Measurements from ENCODE around the gene RNF5.
"Not testable (repeated sequence)": the region's sequence is repeated elsewhere in the genome, so short reads cannot be mapped to it uniquely, and the experiment has no call there.

RNF5 gene

DNA sequence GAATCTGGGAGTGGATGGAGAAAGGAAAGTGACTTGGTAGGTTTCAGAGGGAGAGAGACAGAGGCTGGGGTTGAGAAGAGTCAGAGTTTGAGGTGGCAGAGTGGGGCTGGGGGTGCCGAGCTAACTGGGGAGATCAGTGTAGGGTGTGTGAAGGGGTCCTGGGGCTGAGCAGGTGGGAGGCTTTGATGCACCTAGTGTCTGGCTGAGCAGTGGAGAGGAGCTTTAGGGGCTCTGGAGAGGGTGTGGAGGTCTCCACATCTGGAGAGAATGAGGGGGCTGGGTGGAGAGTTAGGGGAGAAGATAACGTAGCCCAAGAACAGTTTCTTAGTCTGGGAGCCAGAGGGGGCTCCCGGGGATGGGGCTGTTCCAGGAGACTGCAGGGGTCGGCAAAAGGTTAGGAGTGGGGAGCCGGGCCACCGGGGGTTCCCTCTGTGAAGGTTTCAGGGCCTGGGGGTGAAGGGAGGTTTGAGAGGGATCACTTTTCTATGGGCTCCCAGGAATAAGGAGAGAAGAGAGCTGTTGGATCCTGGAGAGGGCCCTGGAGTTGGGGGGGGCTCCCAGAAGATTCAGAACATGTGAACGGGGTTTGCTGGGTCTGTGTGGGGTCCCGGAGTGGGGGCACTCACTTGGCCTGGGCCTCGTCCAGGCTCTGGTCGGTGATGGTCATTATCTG, 11.0 kb downstream of the RNF5 start:
- DNase-seq (ENCODE audit: low read depth in 2 of 2), result no peak

GRCh38 chr6:32189742-32190053, 11.5 kb downstream of the RNF5 start:
- DNase-seq (ENCODE audit: low read depth in 2 of 2), result no peak

DNA sequence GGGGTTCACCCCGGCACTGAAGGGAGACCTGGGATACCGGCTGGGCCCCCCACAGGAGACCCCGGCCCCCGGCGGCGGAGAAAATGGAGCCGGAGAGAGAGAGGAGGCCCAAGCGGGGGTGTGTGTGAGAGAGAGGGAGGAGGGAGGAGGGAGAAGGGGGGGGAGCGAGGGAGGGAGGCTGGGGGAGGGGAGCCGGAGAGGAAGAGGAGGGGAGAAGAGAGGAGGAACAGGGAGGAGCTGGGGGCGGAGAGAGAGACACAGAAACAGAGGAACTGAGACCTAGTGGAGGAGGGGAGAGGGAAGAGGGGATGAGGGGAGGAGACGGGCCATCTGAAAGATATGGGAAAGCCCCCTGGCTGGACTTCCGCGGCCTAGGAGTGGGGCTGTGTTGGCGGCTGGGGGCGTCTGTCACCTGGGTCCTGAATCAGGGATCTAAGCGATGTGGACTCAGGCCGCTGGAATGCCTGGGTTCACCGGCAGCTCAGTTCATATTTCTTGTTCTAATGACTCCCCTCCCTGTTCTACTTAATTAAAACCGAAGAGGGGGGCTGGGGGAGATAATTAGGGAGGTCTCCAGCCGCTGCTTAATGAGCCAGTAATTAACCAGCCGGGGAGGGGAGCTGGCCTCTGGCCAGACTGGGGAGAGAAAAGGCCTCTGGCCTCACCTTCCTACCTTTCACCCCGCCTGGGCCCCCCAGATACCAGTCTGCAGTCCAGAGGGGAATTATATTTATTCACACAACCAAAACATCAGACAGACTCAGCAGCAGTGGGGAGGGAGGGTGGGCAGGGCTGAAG, 12.0 kb downstream of the RNF5 start, which contains the start of gene PBX2:
TSS of gene PBX2 (minus strand) at position 149 of the 798 bp plus-strand sequence. CDS start 287 bp downstream, outside the sequence.
- peak; percentile 78 for DNase-seq (ENCODE audit: low read depth in 2 of 2)

DNA sequence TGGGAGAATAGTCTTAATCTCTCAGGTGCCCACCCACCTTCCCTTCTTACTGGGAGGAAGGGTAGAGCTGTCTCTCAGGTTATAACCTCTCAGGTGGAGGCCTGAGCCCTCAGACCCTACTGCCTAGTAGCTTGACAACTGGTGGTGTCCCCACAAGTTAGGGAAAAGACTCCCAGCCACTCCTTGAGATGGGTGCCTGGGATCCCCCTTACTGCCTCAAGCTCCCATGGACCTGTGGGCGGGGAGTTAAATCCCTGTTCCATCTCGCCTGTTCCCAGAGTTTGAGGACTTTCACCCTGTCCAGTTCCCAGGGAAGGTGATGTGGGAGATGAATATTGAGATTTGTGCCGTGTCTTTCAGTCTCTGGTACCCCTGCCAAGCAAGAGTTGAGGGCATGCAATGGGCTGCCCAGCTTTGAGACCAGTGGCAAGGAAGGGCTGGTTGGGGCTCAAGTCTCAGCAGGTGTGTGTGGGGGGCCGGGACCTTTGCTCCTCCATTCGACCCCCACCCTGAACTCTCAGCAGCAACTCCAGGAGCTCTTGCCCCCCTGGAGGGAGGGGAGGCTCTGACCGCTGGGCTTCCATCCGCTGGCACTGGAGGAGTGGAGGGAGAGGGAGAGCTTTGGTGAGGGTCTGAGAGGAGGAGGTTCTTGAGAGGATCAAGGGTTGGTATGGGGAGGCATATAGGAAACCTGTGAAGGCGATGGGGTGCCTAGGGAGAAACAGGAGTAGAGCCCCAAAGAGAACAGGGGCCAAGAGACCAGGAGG, 12.9 kb downstream of the RNF5 start:
- DNase-seq (ENCODE audit: low read depth in 2 of 2), result no peak

DNA sequence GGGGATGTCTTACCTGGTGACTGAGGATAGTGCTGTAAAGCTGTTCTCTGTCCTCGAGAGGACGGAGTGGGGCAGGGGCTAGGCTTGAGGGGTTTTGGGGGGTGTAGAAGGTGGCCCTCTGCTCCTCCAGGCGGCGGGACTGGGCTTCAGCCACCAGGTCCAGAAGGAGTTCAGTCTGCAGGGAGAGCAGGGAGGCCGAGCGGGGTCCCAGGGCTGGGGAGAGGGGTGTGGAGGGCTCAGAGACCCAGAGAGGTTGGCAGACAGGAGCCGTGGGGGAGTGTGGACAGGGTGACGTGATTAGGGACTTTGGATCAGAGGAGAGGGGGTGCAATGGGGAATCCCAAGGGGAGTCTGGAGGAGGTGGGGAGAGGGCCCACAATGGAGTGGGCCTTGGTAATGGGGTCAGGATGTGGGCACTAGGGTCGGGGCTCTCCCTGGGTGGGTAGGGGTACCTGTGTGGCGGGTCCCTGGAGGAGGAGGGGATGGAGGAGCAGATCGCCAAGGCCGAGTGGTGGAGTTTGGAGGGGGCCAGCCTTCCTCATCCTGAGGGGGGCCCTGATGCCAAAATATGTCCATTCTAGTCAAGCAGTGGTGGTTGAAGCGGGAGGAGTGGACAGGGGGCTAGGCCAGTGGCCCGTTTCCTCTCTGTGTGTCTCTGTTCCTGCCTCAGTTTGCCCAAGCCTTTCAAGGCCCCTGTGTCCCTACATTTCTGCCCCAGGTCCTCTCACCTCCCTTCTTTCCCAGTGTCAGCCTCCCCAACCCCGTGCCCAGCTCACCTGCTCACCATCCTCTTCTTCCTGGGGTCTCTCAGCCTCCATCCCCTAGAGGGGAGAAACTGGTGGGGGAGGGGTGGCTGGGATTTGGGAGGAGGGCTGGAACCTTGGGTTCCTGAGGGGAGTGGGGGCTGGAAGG, 13.7 kb downstream of the RNF5 start:
- DNase-seq (ENCODE audit: low read depth in 2 of 2), result no peak

DNA sequence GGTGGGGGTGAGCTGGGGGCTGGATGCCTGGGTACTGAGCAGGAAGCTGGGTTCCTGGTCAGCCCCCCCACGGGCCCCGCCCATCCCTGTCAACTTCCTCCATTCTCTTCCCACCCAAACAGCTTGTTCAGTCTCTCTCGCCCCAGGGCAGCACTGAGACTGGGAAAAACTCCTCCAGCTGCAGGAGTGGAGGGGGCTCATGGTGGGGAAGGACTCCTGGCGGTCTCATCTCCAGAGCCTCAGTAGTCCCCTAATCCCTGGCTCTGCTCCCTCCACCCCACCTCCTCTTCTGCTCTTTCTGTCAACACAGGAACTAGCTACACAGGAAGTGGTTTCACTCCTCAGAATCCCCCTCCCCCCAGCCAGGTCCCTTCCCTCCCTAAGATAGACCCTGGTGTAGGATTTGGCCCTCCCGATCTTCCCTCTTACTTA, 14.4 kb downstream of the RNF5 start, which contains the start of gene GPSM3:
TSS of gene GPSM3 (minus strand) at position 36 of the 432 bp plus-strand sequence. CDS start 130 bp downstream, outside the sequence.
- peak in 1 of 2 donors; percentile 46 for DNase-seq (ENCODE audit: low read depth in 2 of 2)

DNA sequence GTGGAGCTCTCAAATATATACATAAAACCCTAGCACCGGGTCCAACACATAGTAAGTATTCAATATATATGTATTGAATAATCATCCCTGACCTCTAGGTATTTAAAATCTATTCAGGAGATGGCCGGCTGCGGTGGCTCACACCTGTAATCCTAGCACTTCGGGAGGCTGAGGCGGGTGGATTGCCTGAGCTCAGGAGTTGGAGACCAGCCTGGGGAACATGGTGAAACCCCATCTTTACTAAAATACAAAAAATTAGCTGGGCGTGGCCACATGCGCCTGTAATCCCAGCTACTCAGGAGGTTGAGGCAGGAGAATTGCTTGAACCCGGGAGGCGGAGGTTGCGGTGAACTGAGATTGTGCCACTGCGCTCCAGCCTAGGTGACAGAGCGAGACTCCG, 14.9 kb downstream of the RNF5 start:
- DNase-seq (ENCODE audit: low read depth in 2 of 2), result not testable (repeated sequence)

DNA sequence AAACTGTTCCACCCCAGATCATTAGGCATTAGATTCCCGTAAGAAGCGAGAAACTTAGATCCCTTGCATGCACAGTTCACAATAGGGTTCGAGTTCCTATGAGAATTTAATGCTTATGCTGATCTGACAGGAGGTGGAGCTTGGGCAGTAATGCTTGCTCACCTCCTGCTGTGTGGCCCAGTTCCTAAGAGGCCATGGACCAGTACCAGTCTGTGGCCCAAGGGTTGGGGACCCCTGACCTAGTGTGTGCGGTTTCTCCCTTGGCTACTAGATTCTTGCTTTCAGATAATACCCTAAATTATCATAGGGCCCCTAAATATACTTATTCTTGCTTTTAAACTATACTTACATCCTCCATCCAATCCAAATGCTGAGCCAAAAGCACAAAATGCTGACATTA, 16.2 kb downstream of the RNF5 start:
- DNase-seq (ENCODE audit: low read depth in 2 of 2), result no peak

DNA sequence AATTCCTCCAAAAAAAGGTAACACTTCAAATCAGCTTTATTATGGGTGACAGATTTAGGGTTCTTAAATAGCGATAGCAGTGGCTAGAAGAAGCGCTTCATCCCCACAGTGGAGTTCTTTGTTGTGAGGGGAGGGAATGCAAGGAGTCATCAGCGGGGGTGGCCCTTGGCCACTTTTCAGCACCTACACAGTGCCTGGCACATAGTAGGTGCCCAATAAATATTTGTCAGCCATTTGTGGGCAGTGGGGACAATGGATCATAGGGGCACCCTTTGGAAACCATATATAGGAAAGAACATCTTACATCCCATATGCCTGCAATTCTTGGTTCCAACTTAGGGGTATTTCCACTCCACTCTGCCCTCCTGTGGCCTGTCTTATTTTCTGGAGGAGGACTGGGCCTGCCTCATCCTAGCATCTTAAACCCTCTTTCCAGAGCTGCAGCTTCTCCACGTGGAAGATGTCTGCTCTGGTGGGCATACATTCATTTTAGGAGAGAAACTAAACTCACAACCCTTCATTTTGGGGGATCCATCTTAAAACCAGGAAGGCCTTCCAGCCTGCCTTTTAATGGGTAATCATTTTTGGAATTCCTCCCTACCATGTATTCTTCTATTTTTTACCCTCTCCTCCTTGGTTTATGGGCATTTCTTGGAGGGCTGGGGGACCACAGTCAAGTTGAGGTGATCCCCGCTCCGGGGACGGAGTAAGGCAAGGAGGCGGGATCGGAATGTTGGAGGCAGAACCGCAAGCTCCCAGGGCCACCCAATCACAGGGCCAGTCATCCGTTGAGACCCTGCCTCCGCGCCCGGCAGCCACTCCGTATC, 16.8 kb downstream of the RNF5 start:
- no peak for DNase-seq (ENCODE audit: low read depth in 2 of 2)

GRCh38 chr6:32195652-32195901, 17.4 kb downstream of the RNF5 start:
- peak; percentile 99 to 100 for DNase-seq (ENCODE audit: low read depth in 2 of 2)

- DNase-seq (ENCODE audit: low read depth in 2 of 2), result peak in 1 of 2 donors; percentile 60
Observed at GRCh38 chr6:32195902-32196681, 17.9 kb downstream of the RNF5 start.

DNA sequence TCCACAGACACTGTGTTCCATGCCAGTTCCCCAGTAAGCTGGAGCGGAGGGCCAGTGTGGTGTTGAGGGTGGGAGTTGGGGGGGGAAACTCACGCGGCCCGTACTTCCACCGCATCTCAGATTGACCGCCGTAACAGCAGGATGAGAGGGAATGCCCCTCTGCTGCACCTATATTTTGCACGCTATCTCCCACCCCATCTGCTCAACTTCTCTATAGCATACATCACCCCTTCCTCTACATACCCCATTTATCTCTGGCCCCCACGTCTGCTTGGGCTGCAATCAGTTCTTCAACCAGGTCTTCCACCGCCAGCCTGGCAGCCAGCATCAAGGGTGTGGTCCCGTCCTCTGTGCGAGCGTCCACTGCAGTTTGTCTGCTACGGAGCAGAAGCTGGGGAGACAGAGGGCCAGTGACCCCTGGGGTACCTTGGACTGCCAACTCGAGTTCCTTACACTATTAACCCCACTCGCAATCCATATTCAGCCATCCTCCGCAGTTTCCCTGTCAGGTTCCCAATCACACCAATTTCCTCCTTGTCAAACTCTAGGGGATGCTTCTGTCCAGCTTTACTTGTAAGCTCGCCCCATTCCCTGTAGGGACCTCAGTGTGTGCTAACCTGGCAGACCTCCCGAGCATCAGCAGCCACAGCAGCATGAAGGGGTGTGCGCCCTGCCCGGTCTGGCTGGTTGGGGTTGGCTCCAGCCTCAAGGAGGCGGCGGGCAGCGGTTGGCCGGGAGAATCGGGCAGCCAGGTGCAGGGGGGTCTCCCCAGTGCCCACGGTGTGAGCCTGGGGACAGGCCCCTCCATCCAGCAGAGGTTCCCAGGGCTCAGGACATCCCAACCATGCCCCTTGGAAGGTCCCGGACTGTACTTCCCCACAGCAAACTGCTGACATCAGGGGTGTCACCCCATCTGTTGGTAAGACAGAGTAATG, 18.7 kb downstream of the RNF5 start:
- DNase-seq (ENCODE audit: low read depth in 2 of 2), result no peak

DNA sequence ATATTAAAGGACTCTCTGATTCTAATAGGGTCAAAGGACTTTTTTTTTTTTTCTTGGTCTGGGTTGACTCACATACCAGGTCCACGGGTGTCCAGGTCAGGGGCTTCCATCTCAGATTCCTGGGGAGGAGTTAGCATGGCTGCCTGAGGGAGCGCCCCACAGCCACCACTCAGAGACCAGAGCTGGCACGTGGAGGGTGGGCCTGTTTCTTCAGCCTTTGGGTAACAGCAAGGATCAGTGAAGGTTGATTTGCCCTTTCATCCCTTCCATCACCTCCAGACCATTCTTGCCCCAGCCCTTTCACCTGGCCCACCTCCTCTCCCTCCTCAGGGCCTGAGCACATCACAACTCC, 20.1 kb downstream of the RNF5 start:
- DNase-seq (ENCODE audit: low read depth in 2 of 2), result no peak

DNA sequence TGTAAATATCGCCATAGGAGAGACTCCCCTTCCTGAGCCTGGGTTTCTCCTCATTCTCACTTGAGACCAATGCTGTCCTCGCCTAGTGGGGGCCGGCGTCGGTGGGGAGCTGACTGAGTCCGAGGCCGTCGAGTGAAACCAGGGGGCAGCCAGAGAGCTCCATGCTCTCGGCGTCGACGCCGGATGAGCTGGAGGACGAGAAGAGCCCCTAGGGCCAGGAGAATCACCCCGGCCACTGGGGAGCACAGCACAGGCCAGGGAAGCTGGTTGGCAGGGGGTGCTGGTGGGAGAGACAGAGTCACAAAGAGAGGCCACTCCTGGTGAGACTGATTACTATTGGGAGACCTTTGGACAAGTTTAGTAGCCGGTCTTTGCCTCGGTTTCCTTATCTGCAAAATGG, 20.7 kb downstream of the RNF5 start:
- no peak for DNase-seq (ENCODE audit: low read depth in 2 of 2)

- no peak for DNase-seq (ENCODE audit: low read depth in 2 of 2)
Observed at GRCh38 chr6:32200711-32201475, 22.7 kb downstream of the RNF5 start.

- DNase-seq (ENCODE audit: low read depth in 2 of 2), result no peak
Observed at GRCh38 chr6:32202186-32202585, 24.0 kb downstream of the RNF5 start.

- DNase-seq (ENCODE audit: low read depth in 2 of 2), result no peak
Observed at GRCh38 chr6:32203426-32204267, 25.4 kb downstream of the RNF5 start.

Data from stimulated activated CD8-positive, alpha-beta memory T cell treated with anti-CD3 and anti-CD28 coated beads, Interleukin-7, amount 100 ng/mL, for 4 hours (primary cell).